Pancreas (tissue), 10 donors: ENCODE data around the gene FILIP1L. TPM values are rescaled to one million over a fixed set of nuclear protein-coding genes. Genes with fewer than 3 reads are reported as not detected.

Experiments
- ATAC-seq, 4 donors: fragments of 200-7000 bp; cut with Tn5 transposase; one replicate each; pipeline versions ENCODE4 v1.8.0 to v1.9.1; 2020; ENCODE audit warnings: mild to moderate bottlenecking in 4 of 4, moderate library complexity in 4 of 4
- DNase-seq, 6 donors: peaks; one replicate each; pipeline ENCODE4 v3.0.0-alpha.2; 2020
- FAIRE-seq: peaks from 2 replicates; lab custom pipeline; 2012; peaks lifted over from hg19 to GRCh38; lab: Jason Lieb, UNC
- H3K27ac ChIP-seq, 4 donors: fragments of 200-600 bp; sonication (generic); 1 replicate in 3 of 4; 2 replicates in 1 of 4; pipeline versions ENCODE4 v1.5.0 to v1.8.0; 2020
- H3K27me3 ChIP-seq, 4 donors: fragments of 200-600 bp; one replicate each; pipeline ENCODE4 v1.8.0; 2021
- H3K36me3 ChIP-seq, 3 donors: fragments of 200-600 bp; sonication (generic) in 1 of 3; one replicate each; pipeline versions ENCODE4 v1.5.0 to v1.8.0; 2020 to 2021
- H3K4me1 ChIP-seq, 3 donors: fragments of 200-600 bp; one replicate each; pipeline ENCODE4 v1.8.0; 2021
- H3K4me3 ChIP-seq, 4 donors: fragments of 200-600 bp; sonication (generic) in 2 of 4; one replicate each; pipeline versions ENCODE4 v1.5.0 to v1.8.0; 2020 to 2021
- H3K9me3 ChIP-seq, 4 donors: fragments of 200-600 bp; one replicate each; pipeline ENCODE4 v1.8.0; 2021
- WGBS, 2 donors: extraction: QIAGEN DNeasy Blood & Tissue Kit; methylation state at CpG; one replicate each; pipeline ENCODE4 v1.1.7; 2013; 5-methylcytosine and 5-hydroxymethylcytosine counted together
- intact Hi-C, 3 donors: fragments of 100-400 bp; cut with DNase I; formaldehyde crosslinking; loops; one replicate each; pipeline versions ENCODE4 v1.11.1 to v1.14.2; 2022
- polyA plus RNA-seq, 2 donors: library from polyadenylated mRNA; stranded (reverse); fragments of 200-250 nt; gene quantifications; one replicate each; pipeline ENCODE4 v1.2.3, GENCODE V29; 2013
- total RNA-seq, 6 donors: library from RNA; stranded (reverse); fragmentation: NEBNext Ultra II Directional in 4 of 6; extraction: Animal tissue kit (Norgen Biotek cat#: 25700) in 4 of 6; gene quantifications; one replicate each; pipeline versions ENCODE4 v1.2.1 to v1.2.4, GENCODE V29; 2021 to 2023
- TF ChIP-seq, protein P1 (sequence below), 4 donors: fragments of 200-600 bp; sonication (generic) in 3 of 4; IDR thresholded peaks; one replicate each; pipeline versions ENCODE4 v1.5.0 to v1.8.0; 2021; ENCODE audit warnings: antibody characterized with exemption in 4 of 4
- donor health status: healthy with polysubstance abuse.
- donor health status: DM: no; HTN: no; CAD: no; lungs with moderate emphysema.
- donor health status: DM: no; HTN: no; CAD: no.
- donor health status: control.
- donor health status: control.
- donor health status: Bipolar disorder and iron deficiency.
- donor health status: DM: yes; HTN: yes; CAD: no.
- donor health status: DM: no; HTN: no; CAD: no.
- donor health status: DM: no; HTN: no; CAD: no.
- donor health status: DM: yes; HTN: yes; CAD: no.

Gene FILIP1L
- total and polyA plus RNA-seq, 8 donors, result 12.5 to 37.7 (median 15.8) TPM

- TF ChIP-seq, protein P1, sequence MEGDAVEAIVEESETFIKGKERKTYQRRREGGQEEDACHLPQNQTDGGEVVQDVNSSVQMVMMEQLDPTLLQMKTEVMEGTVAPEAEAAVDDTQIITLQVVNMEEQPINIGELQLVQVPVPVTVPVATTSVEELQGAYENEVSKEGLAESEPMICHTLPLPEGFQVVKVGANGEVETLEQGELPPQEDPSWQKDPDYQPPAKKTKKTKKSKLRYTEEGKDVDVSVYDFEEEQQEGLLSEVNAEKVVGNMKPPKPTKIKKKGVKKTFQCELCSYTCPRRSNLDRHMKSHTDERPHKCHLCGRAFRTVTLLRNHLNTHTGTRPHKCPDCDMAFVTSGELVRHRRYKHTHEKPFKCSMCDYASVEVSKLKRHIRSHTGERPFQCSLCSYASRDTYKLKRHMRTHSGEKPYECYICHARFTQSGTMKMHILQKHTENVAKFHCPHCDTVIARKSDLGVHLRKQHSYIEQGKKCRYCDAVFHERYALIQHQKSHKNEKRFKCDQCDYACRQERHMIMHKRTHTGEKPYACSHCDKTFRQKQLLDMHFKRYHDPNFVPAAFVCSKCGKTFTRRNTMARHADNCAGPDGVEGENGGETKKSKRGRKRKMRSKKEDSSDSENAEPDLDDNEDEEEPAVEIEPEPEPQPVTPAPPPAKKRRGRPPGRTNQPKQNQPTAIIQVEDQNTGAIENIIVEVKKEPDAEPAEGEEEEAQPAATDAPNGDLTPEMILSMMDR (IDR thresholded peaks at IDR 0.05), result no peak
- Histone ChIP-seq H3K36me3 (no peaks in the 10 kb centered on the region), H3K4me1 (peaks cover 0 to 6% (median 0%) of the 10 kb centered on the region in 3 donors), H3K9me3 (no peaks in the 10 kb centered on the region), H3K4me3 (no peak overlapping the region), H3K27ac (no peak overlapping the region), H3K27me3 (no peaks in the 10 kb centered on the region)
- FAIRE-seq (no peak), DNase-seq (no peak), ATAC-seq (no peak)
- intact Hi-C loops, result no loop called here
These were observed 23.7 kb downstream of the FILIP1L start for GRCh38 chr3:100090669-100091005.

DNA sequence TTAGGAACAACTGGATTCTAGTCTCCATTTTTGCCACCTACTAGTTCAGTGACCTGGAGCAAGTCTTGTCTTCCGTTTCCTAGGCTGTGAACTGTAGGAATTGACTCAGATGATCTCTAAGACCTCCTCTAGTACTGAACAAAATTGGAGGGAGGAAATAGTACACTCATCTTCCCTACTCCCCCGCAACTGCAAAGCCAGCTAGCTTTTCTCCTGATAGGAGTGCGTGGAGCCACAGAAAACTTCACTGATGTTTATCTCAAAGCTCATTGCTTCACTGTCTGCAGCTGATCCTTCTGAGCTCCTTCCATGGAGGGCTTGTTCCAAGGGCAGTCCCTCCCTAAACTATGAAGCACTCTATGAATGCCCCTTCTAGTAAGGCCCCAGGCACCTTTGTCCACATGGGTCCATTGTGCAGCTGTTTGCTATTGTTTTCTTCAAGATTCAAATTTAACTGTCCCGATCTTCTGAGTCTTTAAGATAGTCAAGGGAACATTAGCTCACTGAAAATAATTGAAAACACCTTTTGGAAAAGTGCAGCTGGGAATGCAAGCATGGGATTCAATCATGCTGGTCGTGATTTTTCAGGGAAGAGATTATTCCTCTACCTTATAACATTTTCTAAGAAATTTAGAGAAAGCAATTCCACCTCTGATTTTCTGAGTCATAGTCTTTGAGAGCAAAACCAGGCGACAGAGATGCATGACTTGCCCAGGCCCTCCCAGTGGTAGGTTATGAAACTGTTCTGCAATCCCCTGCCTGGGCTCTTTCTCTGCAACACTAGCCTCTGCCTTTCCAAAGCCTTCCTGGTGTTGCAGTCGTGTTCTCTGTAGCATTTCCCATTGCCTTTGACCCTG lies 24.3 kb downstream of the FILIP1L start:
- H3K4me3 ChIP-seq, result no peak overlapping the region
- 82 to 84% methylated on average over 7 of the region's 7 CpGs for whole genome bisulfite sequencing, 2 donors
- TF ChIP-seq, protein P1 (IDR thresholded peaks at IDR 0.05), result no peak

DNA sequence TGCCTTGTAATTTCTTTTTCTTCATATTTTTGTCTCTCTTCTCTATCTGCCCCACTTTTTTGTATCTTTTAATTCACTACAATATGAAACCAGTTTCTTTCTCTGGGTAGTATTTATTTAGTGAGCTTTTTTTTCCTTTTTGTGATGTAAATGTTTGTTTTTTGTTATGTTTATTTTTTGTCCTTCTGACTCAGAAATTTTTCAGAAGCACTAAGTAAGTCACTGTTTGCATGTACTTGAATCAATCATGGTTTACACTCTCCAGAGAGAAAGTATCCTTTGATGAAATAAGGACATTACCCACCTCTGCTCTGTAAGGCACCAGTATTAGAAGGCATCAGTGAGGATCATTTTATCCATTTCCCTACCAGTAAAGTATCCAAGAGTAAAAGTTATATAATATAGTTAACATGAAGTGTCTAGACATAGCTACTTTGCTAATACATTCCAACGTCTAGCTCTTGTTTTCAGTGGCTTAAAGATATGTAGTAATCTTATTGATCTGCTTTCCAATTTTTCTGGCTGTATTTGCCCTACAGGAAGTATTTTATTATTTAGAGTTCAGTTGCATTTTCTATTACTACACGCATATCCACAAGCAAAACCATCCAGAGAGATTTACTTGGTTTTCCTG lies 25.4 kb downstream of the FILIP1L start:
- H3K4me1 ChIP-seq, result peaks cover 0 to 6% (median 0%) of the 10 kb centered on the region in 3 donors
- WGBS, 2 donors, result 65 to 67% methylated on average over 2 of the region's 2 CpGs
- no peak overlapping the region for H3K27ac ChIP-seq
- ATAC-seq (no peak), FAIRE-seq (no peak), DNase-seq (no peak)
- no peaks in the 10 kb centered on the region for H3K27me3 ChIP-seq
- no peaks in the 10 kb centered on the region for H3K9me3 ChIP-seq
- no peak overlapping the region for H3K4me3 ChIP-seq
- TF ChIP-seq, protein P1 (IDR thresholded peaks at IDR 0.05), result no peak
- H3K36me3 ChIP-seq, result no peaks in the 10 kb centered on the region
- intact Hi-C loops, result no loop called here

More for the DNA sequence above, 24.3 kb downstream of the FILIP1L start:
- no peak for FAIRE-seq
- no peaks in the 10 kb centered on the region for H3K27me3 ChIP-seq
- no peaks in the 10 kb centered on the region for H3K36me3 ChIP-seq
- ATAC-seq, result peak in 3 of 4 donors; percentile 65 to 79 (median 74)
- no peaks in the 10 kb centered on the region for H3K9me3 ChIP-seq
- peaks cover 0 to 6% (median 0%) of the 10 kb centered on the region in 3 donors for H3K4me1 ChIP-seq
- no peak for DNase-seq
- intact Hi-C loops, result no loop called here
- no peak overlapping the region for H3K27ac ChIP-seq

DNA sequence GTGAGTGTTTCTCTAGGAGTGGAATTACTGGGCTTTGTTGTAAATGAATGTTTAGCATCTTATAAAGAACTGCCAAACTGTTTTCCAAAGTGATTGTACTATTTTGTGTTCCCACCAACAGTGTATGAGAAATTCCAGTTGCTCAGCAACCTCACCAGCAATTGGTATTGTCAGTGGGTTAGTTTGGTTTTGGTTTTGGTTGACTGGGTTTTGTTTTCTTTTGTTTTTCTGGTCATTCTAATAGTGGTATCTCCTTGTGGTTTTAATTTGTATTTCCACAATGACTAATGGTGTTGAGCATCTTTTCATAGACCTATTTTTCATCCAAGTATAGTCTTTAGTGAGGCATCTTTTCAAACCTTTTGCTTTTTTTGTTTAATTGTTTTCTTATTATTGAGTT lies 27.1 kb downstream of the FILIP1L start:
- intact Hi-C loops, result no loop called here
- DNase-seq (no peak), FAIRE-seq (peak; percentile 51), ATAC-seq (peak in 1 of 4 donors; percentile 24)
- Histone ChIP-seq H3K4me1 (peaks cover 0 to 6% (median 0%) of the 10 kb centered on the region in 3 donors), H3K4me3 (no peak overlapping the region), H3K36me3 (no peaks in the 10 kb centered on the region), H3K27me3 (no peaks in the 10 kb centered on the region), H3K9me3 (no peaks in the 10 kb centered on the region), H3K27ac (no peak overlapping the region)
- TF ChIP-seq, protein P1 (IDR thresholded peaks at IDR 0.05), result no peak

DNA sequence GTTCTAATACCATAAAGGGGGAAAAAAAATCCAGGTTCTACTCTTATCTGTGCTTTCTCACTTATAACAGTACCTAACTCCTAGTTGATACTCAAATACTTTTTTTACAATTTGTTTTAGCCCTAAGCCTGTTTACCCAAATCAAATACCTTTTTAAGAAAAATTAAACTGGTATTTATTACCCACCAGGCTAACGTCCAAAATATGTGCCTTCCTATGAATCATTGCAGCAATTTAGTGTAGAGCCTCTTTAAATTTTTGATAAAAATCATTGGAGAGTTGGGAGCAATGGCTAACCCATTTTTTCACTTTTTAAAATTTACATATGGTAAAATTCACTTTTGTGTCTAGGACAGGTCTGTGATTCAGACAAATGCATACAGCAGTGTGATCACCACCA lies 27.9 kb downstream of the FILIP1L start:
- Histone ChIP-seq H3K9me3 (no peaks in the 10 kb centered on the region), H3K4me3 (no peak overlapping the region), H3K36me3 (no peaks in the 10 kb centered on the region), H3K4me1 (peaks cover 0 to 6% (median 0%) of the 10 kb centered on the region in 3 donors), H3K27ac (no peak overlapping the region), H3K27me3 (no peaks in the 10 kb centered on the region)
- FAIRE-seq (no peak), DNase-seq (no peak), ATAC-seq (no peak)
- TF ChIP-seq, protein P1 (IDR thresholded peaks at IDR 0.05), result no peak
- intact Hi-C loops, result no loop called here
- WGBS, 2 donors, result 51 to 73% methylated on average over 1 of the region's 1 CpG
